Type B pancreatic cell (in vitro differentiated cells): Measurements from ENCODE around the gene GLO1. TPM values are rescaled to one million over a fixed set of nuclear protein-coding genes. Genes with fewer than 3 reads are reported as not detected.
A peak's percentile ranks its signal among the peaks of the same experiment; 100 is the strongest.

ENCODE experiments used
- DNase-seq: peaks from one replicate; pipeline ENCODE4 v3.0.0; 2021; ENCODE audit warnings: mixed read lengths; ENCODE audit not compliant: unreplicated experiment; ENCODE audit errors: extremely low spot score
- H3K27ac Mint-ChIP-seq: 2 replicates; pipeline ENCODE4 v1.8.0; 2021; ENCODE audit warnings: mild to moderate bottlenecking, mixed read lengths
- H3K27me3 Mint-ChIP-seq: 2 replicates; pipeline ENCODE4 v1.8.0; 2021; ENCODE audit warnings: mixed read lengths
- H3K36me3 Mint-ChIP-seq: 2 replicates; pipeline ENCODE4 v1.8.0; 2021; ENCODE audit warnings: mixed read lengths
- H3K4me1 Mint-ChIP-seq: one replicate; pipeline ENCODE4 v1.8.0; 2021; ENCODE audit warnings: mixed read lengths; ENCODE audit not compliant: unreplicated experiment
- H3K4me3 Mint-ChIP-seq: 2 replicates; pipeline ENCODE4 v1.8.0; 2021; ENCODE audit warnings: mild to moderate bottlenecking, mixed read lengths
- H3K9me3 Mint-ChIP-seq: 2 replicates; pipeline ENCODE4 v1.8.0; 2021; ENCODE audit warnings: mixed read lengths
- total RNA-seq: library from RNA; stranded (reverse); gene quantifications from 2 replicates; pipeline ENCODE4 v1.2.1, GENCODE V29; 2021; ENCODE audit warnings: low replicate concordance
- TF ChIP-seq, protein P1 (sequence below): fragments of 200-600 bp; sonication (generic); conservative IDR thresholded peaks from 2 replicates; pipeline ENCODE4 v1.5.0; 2021; ENCODE audit warnings: antibody characterized with exemption, mild to moderate bottlenecking

Gene GLO1
- total RNA-seq, 1 donor from 2014 or later, result 98.4 TPM

DNA sequence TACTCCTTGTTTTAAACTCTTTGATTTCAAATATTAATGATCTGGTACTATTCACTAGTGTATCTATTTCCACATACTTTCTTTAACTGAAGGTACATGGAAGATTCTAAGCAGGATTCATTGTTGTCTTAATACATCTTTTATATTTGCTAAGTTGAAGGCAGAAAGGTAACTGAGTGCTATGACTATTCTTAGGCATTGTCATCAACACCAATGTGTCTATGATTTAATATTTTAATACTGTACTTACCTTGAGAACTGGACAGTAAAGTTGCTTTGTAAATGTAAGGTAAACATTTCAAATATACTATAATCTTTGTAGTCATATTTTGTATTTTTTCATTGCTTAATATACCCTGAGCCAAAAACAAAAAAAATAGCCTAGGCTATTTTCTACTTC, 54.3 kb downstream of the GLO1 start:
- TF ChIP-seq, protein P1, sequence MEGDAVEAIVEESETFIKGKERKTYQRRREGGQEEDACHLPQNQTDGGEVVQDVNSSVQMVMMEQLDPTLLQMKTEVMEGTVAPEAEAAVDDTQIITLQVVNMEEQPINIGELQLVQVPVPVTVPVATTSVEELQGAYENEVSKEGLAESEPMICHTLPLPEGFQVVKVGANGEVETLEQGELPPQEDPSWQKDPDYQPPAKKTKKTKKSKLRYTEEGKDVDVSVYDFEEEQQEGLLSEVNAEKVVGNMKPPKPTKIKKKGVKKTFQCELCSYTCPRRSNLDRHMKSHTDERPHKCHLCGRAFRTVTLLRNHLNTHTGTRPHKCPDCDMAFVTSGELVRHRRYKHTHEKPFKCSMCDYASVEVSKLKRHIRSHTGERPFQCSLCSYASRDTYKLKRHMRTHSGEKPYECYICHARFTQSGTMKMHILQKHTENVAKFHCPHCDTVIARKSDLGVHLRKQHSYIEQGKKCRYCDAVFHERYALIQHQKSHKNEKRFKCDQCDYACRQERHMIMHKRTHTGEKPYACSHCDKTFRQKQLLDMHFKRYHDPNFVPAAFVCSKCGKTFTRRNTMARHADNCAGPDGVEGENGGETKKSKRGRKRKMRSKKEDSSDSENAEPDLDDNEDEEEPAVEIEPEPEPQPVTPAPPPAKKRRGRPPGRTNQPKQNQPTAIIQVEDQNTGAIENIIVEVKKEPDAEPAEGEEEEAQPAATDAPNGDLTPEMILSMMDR, result no peak
- H3K9me3 Mint-ChIP-seq, result peaks cover 3% of the 10 kb centered on the region
- H3K36me3 Mint-ChIP-seq, result peaks cover 8% of the 10 kb centered on the region
- H3K4me1 Mint-ChIP-seq, result no peaks in the 10 kb centered on the region
- no peak overlapping the region for H3K27ac Mint-ChIP-seq
- no peak overlapping the region for H3K4me3 Mint-ChIP-seq
- no peak for DNase-seq
- no peaks in the 10 kb centered on the region for H3K27me3 Mint-ChIP-seq

DNA sequence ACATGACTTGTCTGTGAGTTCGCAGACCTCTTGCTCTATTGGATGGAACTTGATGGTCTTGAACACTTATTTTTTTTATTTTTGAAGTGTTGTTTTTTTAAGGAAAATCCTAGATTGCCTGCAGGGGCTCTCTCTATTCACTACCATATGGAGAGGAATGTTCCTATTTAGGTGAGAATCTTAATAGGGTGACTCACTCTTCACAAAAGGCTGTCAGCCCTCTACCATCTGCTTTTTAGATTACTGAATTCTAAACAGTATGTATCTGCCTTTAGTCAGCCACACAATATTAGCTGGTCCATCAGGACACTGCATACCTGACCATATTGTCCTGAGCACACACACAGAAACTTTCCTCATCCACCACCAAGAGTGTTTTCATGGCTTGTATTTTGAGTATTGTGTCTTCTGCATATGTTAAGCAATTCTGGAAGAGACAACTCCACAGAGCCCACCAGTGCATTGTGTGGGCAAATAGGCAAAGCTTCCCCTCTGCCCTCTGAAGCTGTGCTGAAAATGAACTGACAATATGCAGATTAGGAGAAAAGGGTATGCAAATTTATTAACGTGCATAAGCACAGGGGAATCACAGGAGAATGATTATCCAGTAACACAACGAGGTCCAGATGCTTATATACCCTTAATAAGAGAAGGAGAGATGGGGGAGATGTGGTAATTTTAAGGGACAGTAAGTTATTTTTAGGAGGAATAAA, 56.6 kb downstream of the GLO1 start:
- Mint-ChIP-seq H3K4me3 (no peak overlapping the region), H3K9me3 (peaks cover 3% of the 10 kb centered on the region), H3K27ac (no peak overlapping the region), H3K27me3 (no peaks in the 10 kb centered on the region), H3K4me1 (no peaks in the 10 kb centered on the region), H3K36me3 (peaks cover 8% of the 10 kb centered on the region)
- TF ChIP-seq, protein P1, result no peak
- no peak for DNase-seq

DNA sequence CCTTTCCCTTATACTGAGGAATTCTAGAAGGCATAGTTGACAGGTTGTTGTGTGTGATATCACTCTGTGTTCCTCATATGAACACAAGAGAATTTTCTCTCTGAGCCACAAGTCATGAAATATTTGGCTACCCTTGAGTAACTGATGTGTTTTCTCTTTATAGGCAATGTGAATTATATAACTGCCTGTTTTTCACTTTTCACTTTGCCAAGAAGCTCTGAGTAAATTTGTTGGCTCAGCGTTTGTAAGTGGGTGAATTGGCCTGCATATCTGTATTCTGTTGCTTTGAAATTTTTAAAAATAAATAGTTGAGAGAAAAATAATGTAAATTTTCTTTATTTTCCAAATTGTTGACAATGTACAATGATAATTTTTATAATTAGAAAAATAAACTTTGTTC, 58.0 kb downstream of the GLO1 start:
- peaks cover 5% of the 10 kb centered on the region for H3K4me1 Mint-ChIP-seq
- no peaks in the 10 kb centered on the region for H3K27me3 Mint-ChIP-seq
- no peak for DNase-seq
- H3K9me3 Mint-ChIP-seq, result no peaks in the 10 kb centered on the region
- peaks cover 8% of the 10 kb centered on the region for H3K36me3 Mint-ChIP-seq
- no peak overlapping the region for H3K27ac Mint-ChIP-seq
- no peak overlapping the region for H3K4me3 Mint-ChIP-seq
- TF ChIP-seq, protein P1, result no peak

DNA sequence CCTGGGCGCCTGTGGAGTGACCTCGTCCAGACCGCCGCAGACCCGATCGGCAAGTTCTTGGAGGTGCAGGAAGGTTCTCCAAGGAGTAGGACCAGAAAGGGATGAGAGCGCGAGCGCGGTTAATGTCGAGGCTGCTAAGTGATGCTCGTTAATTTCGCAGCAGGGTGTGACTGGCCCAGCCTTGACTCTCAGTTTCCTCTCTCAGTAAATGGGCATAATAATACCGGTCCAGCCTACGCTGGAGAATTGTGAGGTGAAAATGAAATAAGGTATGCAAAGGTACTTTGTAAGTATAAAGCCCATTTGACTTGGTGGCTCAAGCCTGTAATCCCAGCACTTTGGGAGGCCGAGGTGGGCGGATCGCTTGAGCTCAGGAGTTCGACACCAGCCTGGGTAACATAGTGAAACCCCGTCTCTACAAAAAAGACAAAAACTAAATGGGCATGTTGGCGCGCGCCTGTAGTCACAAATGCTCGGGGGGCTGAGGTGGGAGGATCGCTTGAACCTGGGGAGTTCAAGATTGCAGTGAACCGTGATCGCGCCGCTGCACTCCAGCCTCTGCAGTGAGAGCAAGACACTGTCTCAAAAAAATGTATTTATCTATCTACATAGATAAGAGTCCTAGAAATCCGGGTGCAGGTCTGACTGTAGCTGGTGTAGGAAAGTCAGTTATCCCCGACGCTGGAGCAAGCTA, 62.6 kb downstream of the GLO1 start:
- TF ChIP-seq, protein P1, result no peak
- peak overlapping the region; percentile 86 for H3K27ac Mint-ChIP-seq
- H3K4me1 Mint-ChIP-seq, result peaks cover 10% of the 10 kb centered on the region
- H3K36me3 Mint-ChIP-seq, result no peaks in the 10 kb centered on the region
- H3K4me3 Mint-ChIP-seq, result peak overlapping the region; percentile 87
- DNase-seq, result no peak
- H3K27me3 Mint-ChIP-seq, result no peaks in the 10 kb centered on the region
- no peaks in the 10 kb centered on the region for H3K9me3 Mint-ChIP-seq

GRCh38 chr6:38639498-38640215, 63.3 kb downstream of the GLO1 start, which contains the start of gene BTBD9:
Gene BTBD9, minus strand, starts transcription at chr6:38639929.
- H3K4me3 Mint-ChIP-seq, result peak within 1 kb of the TSS; percentile 87
- no peaks in the 10 kb centered on the region for H3K9me3 Mint-ChIP-seq
- H3K27ac Mint-ChIP-seq, result peak within 1 kb of the TSS; percentile 86
- peak; percentile 87 for DNase-seq
- H3K4me1 Mint-ChIP-seq, result peaks cover 10% of the 10 kb centered on the region
- H3K36me3 Mint-ChIP-seq, result no peaks in the 10 kb centered on the region
- TF ChIP-seq, protein P1, result no peak
- H3K27me3 Mint-ChIP-seq, result no peaks in the 10 kb centered on the region
